NCI-H2196 treated with DMSO at 0.1 percent for 48 hours (cell line): ENCODE measurements around the gene MYOZ2.

Experiments
- DNase-seq: peaks from one replicate; lab custom pipeline; 2025; ENCODE audit not compliant: unreplicated experiment; lab: John Stamatoyannopoulos, UW

The MYOZ2 gene

DNA sequence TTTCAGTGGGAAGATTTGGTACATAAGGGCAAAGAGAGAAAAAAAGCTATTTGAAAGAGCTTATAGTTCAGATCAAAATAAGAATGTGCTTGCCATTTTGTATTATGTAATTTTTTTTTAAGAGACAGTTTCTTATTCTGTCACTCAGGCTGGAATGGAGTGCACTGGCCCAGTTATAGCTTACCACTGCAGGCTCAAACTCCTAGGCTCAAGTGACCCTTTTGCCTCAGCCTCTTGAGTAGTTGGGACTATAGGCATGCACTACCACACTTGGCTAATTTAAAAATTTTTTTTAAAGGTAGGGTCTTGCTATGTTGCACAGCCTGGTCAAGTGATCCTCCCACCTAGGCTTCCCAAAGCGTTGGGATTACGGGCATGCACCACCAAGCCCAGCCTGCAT is 54.7 kb downstream of the MYOZ2 start:
- DNase-seq = no peak

DNA sequence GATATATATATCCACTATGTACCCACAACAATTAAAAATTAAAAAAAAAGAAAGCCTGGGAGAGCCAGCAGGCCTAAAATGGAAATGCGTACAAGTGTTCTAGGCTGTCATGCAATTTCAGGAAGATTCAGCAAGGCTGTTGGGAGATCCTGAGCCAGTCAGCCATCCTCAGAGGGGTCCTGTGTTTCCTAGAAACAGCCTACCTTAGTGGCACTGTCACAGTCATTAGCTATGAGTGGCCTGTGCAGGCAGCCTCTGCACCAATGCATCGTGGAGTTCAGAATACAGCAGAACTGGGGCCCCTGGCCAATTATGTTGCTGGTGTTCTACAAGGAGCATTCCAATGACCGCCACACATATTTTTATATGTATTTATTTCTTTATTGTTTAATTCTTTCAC is 55.9 kb downstream of the MYOZ2 start:
- DNase-seq = no peak

DNA sequence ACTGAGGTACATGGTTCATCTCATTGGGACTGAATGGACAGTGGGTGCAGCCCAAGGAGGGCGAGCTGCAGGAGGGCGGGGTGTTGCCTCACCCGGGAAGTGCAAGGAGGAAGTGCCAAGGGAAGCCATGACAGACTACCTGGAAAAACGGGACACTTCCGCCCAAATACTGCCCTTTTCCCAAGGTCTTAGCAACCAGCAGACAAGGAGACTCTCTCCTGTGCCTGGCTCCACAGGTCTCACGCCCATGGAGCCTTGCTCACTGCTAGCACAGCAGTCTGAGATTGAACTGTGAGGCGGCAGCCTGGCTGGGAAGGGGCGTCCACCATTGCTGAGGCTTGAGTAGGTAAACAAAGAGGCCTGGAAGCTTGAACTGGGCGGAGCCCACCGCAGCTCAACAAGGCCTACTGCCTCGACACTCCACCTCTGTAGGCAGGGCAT is 62.2 kb downstream of the MYOZ2 start:
- no peak for DNase-seq

DNA sequence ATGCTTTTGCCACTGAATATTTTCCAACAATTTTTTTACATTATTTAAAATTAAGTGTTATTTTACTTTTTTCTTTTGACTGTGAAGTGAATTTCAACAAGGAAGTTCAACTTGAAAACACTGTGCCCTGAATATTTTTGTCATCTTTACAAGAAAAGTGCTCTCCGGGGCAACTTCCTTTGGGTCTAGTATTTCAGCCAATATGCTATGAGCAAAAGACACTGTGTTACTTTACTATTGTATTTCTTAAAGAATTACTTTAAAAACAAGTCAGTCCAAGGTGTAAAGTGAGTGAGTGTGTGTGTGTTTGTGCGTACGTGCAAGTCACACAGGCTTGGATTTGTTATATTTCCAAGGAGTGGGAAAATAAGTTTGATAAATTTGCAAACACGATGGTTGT is 69.3 kb downstream of the MYOZ2 start:
- no peak for DNase-seq

DNA sequence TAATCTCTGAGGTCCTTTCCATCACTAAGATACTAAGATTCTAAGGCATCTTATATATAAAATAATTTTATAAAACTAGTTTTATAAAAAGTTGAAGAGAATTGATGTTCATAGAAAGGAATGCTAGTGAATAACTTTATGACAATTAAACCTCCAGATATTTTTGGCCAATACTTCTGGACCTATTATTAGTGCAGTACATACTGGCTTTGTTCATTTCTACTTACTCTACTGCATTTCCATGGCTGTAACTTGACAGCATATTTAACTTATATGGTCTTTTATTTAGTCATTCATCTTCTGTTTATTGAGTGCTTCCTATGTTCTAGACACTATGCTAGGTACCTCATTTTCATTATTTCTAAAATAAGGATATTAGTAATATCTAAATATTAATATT is 70.1 kb downstream of the MYOZ2 start:
- DNase-seq = no peak

DNA sequence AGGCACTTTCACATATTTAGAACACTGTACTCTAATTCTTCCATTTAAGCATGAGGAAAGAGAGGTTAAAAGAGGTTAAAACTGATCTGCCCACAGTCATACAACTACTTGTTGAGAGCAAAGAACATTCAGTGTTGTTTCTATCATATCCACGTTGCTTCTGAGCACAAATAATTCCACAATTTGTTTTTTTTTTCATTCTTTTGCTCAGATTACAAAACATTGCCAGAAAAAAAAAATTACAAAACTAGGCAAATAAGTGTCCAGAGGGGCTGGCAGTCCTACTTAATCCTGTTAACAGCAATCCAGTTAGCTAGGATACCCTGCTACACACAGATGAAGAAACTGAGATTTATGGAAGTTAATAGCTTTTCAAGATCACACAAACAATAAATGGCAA is 70.5 kb downstream of the MYOZ2 start:
- DNase-seq = no peak

DNA sequence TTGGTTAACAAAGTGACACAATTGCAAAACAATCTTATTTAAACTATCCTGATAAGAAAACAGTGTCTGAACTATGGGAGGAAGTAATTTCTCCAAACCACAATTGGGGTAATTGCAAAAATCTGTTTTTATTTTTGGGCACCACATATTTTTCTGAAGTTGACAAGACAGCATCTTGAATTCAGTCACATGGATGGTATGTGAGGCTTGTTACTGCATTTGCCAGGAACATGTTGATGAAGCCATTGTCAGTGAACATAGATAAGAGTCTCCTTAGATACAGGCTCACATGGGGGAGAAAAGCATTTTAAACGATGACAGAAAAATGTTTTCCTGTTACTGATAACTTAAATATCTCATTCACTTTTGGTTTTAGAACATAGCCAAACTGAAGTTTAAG is 71.4 kb downstream of the MYOZ2 start:
- no peak for DNase-seq

DNA sequence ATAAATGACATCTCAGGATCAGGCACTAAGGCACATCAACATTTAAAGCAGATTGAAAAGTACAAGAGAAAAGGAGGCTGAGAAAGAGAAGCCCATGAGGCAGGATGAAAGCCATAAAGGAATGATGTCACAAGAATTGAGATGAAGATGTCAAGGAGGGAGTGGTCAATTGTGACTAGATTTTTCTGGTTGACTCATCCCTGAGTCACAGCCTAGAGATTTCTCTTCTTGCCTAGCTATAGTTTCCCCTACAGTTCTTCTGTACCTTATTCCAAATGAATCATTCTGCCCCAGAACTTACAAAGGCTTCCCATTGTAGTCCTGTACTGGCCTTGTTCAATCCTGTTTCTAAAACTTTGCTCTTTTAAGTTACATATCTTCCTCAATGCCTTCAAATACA is 73.4 kb downstream of the MYOZ2 start:
- no peak for DNase-seq

DNA sequence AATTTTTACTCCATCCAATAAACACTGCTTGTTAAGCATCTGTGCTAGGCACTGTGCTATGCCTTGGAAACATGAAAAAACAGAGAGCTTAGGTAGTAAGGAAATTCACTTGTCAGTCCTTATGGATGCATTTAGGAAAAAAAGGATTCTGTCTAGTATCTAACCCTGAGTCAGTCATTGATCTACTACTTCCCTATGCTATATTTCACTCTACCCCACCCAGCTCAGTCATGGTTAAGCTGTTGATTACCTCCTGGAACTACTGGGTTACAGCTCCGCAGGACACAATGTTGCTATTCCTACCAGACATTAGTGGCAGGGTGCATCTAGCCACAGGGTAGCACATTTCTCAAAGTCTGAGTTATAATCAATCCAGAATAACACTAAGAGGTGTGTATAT is 74.0 kb downstream of the MYOZ2 start:
- DNase-seq = no peak

DNA sequence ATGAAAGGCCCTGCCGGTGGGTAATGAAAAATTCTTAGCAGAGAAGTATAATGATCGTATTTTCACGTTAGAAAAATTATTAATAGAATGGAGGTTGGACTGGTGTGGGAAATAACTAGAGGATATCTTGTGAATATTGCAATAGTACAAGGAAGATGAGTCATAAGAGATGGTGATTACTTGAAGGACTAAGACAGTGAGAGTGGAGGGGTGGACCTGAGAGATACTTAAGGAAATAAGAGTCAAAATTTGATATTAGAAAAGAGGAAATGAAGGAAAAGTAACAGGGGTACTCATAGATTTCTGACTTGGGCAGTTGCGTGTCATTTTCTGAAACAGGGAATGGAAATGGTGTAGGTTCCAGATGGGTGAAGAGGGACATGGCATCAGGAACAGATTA is 75.1 kb downstream of the MYOZ2 start:
- DNase-seq = no peak

DNA sequence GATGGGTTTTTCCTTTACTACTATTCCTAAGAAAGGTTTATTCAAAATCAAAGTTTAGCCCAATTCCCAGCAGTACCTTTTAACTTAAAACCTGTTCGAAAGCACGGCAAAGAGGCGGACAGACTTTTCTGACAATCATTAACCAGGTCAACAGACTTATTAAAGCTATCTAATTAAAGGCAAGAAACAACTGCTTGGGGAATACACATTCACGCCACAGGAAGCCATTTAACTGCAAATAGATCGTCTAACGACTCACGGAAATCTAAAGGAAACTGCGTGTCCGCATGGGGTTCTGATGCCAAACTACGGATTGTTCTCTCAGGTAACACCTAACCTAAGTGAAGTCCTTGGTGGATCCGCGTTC is 76.2 kb downstream of the MYOZ2 start:
- no peak for DNase-seq

DNA sequence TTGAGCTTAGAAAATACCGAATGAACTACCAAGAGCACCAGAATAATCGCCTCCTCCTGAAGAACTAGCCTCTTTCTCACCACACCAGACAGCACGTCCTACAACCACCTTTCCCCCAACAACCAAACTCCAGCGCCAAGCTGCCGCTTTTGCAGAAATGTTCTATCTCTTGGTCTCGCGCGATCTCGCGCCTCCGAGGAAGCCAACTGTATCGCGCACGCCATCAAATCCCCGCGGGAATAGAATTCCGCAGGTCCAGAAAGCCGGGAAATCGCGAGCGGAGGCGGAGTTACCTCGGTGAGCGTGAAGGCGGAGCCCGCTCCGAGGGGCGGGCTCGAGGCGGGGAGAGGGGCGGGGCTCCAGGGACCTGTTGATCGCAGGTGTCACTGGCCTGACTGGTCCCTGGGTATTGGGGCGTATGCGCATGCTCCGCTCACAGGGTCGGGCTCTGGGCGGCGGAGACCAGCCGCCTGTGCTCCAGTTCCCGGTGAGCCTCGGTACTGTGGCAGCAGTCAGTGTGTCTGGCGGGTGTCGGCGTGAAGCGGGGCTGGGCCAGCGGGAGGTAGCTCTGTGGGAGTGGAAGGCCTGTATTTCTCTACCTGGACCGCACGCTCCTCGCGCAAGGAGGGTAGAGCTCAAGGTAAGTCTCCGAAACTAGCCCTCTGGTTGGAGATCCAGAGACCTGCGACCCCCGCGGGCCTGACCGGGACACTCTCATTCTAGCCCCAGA is 76.8 kb downstream of the MYOZ2 start, which contains the start of gene USP53:
USP53 (plus strand) TSS at position 480 of the 730 bp plus-strand sequence. CDS start 27,047 bp downstream, outside the sequence.
- DNase-seq = peak; percentile 65

DNA sequence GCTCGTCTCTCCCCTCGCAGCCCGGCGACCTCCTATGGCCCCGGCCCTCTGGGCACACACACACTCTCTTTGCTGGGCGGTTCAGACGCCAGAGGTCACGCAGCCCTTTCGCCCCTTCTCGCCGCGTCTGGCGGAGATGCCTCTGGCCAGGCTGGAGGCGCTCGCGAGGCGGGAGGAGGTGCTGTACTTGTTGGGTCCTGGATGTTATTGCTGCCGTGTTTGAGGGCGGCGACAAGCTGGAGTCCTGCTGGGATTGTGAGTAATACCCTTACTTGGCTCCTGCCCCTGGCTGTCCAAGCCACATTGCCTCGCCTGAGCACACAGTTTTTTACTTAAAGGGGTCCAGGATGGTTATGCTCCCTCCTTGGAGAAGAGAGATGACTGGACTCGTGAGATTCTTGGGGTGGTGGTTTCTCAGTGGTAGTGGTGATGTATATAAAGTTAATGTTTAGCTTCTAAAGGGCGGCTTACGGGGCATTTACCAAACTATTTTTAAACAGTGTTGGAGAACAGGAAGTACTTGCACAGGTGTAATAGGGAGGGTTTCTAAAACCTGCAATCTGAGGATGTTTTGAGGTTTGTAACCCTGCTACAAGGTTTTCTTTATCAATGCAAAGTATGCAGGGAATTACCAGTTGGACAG is 77.5 kb downstream of the MYOZ2 start:
- peak; percentile 18 for DNase-seq

DNA sequence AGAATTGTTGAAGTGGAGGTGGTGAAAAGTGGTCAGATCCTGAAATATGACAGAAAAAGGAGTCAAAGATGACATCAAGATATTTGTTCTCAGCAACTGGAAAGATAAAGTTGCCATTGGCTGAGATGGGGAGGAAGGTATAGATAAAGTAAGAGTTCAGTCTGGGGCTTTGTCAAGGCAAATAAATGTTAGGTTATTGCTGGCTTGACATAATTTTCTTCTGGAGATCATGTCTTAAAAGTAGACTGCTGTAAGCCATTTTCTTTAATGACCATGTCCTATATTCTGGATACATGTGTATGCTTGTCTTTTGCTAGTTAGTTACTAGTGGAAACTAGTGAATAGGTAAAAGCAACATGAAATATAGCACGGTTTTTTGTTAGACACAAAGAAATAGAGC is 82.5 kb downstream of the MYOZ2 start:
- no peak for DNase-seq

DNA sequence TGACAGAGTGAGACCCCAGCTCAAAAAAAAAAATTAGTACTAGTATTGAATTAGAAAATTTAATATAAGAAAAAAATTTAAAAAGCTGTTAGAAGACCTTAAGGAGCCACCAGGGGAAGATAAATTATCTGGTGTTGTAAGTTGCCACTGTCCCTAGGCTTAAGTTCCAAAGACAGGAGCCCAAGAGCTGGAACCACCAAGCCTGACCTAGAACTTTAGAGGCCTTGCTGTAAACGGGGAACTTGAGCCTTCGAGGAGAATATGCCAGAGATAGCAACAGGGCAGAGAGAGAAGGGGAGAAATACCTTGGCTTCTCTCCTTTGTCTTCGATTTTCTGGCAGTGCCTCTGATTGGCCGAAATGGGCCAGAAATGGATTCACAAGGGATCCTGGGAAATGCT is 85.8 kb downstream of the MYOZ2 start:
- no peak for DNase-seq

DNA sequence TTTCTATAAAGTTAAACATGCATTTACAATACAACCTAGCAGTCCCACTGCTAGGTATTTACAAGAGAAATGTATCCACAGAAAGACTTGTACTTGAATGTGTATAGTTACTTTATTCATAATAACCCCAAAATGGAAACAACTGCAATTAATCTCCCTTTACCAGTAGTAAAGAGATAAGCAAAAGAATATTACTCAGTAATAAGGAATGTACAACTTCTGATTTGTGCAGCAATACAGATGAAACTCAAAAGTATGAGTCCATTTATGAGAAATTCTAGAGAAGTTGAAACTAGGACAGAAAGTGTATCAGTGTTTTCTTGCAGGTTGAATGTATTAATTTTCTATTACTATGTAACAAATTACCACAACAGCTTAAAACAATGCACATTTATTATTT is 92.1 kb downstream of the MYOZ2 start:
- no peak for DNase-seq

DNA sequence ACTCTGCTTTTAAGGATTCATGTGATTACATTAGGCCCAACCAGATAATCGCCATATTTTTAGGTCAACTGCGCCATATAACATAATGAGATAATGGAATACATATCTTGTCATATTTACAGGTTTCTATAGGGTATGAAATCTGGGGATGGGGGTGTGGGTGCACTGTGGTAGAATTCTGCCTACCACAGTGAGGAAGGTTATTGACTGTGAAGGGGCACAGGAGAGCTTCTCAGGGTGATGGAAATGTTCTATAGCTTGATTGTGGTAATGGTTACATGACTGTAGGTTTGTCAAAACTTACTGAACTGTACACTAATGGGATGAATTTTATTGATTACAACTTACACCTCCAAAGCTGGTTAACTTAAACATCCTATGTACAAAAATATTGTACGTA is 92.8 kb downstream of the MYOZ2 start:
- DNase-seq = no peak

DNA sequence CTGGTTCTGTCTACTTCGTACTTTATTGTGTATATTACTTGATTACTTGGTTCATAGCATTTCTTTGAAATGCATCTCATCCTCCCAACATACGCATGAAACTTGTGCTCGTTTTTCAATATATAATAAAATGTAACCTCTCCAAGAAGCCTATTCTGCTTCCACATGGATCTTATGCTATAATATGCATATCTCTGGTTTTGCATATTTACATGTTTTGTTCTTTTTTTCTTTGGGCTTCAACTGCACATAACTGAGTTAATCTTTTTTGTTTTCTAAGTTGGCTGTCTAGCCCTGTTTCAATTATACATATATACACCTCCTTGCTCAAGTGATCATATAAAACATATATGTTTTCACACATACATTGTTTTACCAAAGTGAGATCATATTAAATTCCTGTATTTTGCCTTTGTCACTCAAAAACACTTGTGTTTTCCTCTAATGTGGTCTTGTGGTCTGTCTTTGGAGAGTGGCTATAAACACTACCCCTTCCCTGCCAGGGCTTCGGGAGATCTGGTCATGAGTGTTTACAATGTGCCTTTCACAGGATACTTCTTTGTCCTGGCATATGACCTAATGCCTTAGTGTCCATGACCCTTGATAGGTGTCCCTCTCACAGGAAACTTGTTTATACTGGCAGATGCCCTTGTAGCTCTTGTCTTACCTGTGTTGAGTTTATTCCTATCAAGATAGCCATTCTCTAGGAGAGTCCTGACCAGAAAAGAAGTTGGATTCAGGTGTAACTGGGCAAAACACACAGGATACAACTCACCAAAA is 94.5 kb downstream of the MYOZ2 start:
- no peak for DNase-seq

DNA sequence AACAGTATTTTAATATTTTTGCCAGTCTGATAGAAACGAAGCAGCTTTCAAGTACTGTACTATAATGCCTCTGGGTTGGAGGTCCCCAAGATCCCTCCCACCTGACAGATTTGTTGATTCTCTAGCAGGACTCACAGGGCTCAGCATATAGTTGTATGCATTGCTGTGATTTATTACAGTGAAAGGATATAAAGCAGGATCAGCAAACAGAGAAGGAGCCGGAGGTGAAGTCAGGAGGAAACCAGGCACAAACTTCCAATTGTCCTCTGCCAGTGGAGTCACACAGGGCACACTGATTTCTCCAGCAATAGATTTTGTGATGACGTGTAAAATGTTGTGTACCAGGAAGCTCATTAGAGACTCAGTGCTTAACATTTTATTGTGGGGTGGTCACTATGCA is 95.9 kb downstream of the MYOZ2 start:
- DNase-seq = no peak

DNA sequence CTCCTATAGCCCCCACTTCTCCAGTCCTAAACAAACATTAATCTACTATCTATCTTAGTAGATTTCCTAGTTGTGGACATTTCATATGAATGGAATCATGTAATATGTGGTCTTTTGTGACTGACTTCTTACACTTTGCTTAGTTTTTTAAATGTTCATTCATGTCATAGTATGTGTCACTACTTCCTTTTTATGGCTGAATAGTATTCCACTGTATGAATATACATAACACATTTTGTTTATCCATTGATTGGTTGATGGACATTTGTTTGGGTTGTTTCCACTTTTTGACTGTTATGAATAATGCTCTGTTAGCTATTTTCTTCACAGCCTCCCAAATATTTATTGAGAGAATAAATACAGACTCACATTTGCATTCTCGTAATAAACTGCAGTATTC is 96.7 kb downstream of the MYOZ2 start:
- DNase-seq = no peak

DNA sequence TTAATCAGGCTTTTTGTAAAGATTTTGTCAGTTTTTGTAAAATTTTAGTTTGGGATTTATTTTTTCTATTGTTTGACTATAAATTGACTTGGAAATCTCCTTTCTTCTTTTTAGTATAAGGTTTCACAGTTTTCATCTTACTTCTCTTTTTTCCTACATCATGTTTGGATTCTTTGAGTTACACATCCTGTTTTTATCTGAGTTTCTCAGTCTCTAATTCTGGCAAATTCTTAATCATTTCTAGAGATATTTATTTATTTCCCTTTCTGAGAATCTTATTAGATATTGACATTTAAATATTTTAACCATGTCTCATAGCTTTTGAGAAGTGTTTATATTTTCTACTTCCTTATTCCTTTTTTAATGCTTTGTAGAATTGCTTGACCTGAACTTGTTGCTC is 97.6 kb downstream of the MYOZ2 start:
- no peak for DNase-seq

DNA sequence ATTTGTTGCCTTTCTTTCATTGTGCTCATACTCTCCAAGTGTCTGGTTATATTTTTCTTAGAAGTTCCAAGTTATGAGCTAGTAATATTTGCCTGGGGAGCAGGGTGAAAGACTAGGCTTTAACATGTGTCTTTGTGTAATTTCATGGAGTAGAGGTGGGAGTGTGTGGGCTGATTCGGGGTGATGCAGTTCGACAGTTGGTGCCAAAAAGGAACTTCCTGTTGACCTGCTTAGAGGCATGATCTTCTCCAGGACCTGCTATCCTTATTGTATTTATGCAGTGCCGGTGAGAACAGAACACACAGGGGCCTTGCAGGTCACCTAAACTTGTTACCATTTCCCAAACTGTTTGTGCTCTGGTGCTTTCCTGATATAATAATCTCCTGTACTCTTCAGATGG is 98.1 kb downstream of the MYOZ2 start:
- DNase-seq = no peak
